Lower leg skin (tissue), 3 donors: ENCODE results near the gene DPEP1.
"Not testable (repeated sequence)": the region's sequence is repeated elsewhere in the genome, so short reads cannot be mapped to it uniquely, and the experiment has no call there.

Source experiments
- CTCF ChIP-seq, 3 donors: fragments of 450-650 bp; IDR thresholded peaks; one replicate each; pipeline ENCODE4 v1.5.1; 2016; ENCODE audit warnings: antibody characterized with exemption in 3 of 3, mild to moderate bottlenecking in 3 of 3, moderate library complexity in 2 of 3
- POLR2A ChIP-seq, 2 donors: fragments of 450-650 bp; IDR thresholded peaks; one replicate each; pipeline ENCODE4 v1.6.1; 2016 to 2017; ENCODE audit warnings: antibody characterized with exemption in 2 of 2, mild to moderate bottlenecking in 1 of 2, moderate library complexity in 1 of 2

GRCh38 chr16:89664238-89664637, 50.8 kb downstream of the DPEP1 start:
- not testable (repeated sequence) for TF ChIP-seq POLR2A, CTCF (IDR thresholded peaks at IDR 0.05)
